ENCODE results near the gene EPC2. TPM values are rescaled to one million over a fixed set of nuclear protein-coding genes. Genes with fewer than 3 reads are reported as not detected.

Gene EPC2, protein sequence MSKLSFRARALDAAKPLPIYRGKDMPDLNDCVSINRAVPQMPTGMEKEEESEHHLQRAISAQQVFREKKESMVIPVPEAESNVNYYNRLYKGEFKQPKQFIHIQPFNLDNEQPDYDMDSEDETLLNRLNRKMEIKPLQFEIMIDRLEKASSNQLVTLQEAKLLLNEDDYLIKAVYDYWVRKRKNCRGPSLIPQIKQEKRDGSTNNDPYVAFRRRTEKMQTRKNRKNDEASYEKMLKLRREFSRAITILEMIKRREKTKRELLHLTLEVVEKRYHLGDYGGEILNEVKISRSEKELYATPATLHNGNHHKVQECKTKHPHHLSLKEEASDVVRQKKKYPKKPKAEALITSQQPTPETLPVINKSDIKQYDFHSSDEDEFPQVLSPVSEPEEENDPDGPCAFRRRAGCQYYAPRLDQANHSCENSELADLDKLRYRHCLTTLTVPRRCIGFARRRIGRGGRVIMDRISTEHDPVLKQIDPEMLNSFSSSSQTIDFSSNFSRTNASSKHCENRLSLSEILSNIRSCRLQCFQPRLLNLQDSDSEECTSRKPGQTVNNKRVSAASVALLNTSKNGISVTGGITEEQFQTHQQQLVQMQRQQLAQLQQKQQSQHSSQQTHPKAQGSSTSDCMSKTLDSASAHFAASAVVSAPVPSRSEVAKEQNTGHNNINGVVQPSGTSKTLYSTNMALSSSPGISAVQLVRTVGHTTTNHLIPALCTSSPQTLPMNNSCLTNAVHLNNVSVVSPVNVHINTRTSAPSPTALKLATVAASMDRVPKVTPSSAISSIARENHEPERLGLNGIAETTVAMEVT
- 9.7 and 23.0 TPM in 2 replicates for total RNA-seq

DNA sequence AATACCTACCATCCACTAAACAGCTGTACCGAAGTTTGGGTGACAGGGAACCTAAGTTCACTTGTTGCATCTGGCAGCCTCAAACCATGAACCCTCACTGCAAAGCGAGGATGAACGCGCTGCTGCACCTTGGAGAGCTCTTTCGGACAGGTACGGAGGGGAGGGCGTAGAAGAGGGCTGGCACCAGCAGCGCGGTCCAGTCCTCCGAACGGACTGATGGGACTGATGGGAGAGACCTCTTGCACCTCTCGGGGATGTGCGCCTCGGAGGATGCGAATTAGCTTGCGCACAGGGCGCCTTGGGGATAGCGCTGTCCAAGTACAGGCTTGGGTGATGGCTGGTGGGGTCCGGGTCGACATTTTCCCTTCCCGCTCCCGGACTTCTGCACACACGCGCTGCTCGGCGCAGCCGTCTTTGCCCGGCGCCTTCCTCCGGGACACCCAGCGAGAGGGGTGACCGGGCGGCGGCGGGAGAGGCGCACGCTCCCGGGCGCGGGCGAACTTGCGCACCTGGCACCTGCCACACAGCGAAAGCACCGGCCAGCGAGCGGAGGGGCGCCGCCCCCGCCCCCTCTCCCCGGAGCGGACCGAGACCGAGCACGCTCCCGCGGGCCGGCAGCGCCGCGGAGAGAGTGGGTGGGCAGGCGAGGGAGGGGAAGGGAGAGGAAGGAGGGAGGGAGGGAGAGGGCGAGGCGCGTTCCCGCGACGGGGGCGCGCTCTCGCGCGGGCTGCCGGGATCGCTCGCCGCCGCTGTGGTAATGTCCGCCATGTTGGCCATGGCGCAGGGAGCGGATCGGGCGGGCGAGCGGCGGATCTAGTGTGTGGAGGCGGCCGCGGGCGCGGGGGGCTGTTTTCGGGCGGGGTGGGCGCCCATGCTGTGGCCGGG, at the start of gene EPC2:
Gene EPC2, plus strand, starts transcription at position 754 of the 885 bp plus-strand sequence. CDS start 267 bp downstream, outside the sequence.

Other genes starting within 250 kb of the EPC2 start
- gene KIF5C, start 230.5 kb downstream of the EPC2 start, total RNA-seq: 0.24 and 2.1 TPM in 2 replicates